Inflammatory macrophage treated with lipopolysaccharide for 4 hours (primary cell): Measurements from ENCODE around the gene LRPPRC.

Experiments used
- DNase-seq: peaks from one replicate; pipeline ENCODE4 v3.0.0-alpha.2; 2020

LRPPRC gene

DNA sequence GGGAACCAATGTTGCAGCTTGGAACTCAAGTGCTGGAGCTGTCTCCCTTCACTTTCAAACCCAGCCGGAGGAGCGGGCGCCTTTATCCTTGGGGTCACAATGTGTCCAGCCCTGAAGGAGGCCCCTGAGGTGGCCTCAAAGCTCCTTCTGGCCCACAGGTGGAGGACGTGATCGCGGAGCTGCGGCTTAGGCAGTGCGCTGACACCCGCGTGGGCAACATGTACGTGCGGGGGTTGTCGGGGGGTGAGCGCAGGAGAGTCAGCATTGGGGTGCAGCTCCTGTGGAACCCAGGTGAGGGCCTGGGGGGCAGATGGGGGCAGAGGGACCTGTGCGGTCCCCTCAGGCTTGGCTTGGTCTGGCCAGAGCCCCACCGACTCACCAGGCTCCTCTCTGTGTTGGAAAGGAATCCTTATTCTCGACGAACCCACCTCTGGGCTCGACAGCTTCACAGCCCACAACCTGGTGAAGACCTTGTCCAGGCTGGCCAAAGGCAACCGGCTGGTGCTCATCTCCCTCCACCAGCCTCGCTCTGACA, 143.5 kb downstream of the LRPPRC start:
- DNase-seq, result no peak

DNA sequence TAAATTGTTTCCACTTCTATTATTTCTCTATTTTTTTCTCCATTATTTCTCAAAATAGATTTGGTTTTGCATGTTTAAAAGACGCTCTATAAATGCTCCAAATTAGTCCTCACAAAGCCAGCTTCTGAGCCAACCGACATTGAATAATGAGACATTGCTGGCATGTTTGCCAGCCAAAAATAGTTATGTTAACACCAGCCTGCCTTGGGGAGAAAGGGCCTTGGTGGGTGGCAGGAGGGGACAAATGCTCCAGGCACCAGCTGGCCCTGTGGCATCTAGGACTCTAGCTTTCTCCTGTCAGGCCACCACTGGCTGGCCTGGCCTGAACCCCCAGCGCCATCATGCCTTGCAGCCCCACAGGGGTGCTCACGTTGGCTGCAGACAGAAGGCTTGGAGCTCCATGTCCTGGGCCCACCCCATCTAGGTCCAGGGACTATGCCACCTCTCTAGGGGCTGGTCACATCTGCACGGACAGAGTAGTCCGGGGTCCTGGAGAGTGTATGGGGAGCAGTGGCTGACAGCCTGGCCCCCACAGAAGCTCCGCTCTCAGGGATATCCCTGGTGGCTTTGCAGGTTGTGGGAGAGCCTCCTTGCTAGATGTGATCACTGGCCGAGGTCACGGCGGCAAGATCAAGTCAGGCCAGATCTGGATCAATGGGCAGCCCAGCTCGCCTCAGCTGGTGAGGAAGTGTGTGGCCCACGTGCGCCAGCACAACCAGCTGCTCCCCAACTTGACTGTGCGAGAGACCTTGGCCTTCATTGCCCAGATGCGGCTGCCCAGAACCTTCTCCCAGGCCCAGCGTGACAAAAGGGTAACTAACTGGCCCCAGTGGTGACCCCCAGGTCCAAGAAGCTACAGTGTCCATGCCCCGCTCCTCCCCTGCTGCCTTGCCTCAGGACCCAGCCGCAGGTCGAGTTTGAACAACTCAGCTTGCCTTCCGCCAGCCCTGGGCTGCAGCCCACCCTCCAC, 144.5 kb downstream of the LRPPRC start:
- no peak for DNase-seq

DNA sequence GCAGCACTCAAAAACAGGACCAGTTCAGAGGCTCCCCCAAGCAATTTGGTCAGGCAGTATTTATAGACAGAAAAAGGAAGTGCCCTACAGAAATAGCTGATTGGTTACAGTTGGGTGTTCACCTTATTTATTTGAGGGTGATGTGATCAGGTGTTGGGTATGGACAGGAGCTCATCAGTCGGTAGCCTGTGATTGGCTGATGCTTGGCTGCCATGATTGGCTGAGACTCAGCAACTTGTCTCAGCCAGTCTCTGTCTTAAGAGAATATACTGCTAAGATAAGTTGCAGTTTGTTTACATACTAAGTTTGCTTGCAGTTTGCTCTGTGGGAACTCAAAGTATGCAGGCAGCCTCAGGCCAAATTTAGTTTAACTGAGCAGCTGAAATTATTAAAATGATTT, 147.6 kb downstream of the LRPPRC start:
- DNase-seq, result no peak

DNA sequence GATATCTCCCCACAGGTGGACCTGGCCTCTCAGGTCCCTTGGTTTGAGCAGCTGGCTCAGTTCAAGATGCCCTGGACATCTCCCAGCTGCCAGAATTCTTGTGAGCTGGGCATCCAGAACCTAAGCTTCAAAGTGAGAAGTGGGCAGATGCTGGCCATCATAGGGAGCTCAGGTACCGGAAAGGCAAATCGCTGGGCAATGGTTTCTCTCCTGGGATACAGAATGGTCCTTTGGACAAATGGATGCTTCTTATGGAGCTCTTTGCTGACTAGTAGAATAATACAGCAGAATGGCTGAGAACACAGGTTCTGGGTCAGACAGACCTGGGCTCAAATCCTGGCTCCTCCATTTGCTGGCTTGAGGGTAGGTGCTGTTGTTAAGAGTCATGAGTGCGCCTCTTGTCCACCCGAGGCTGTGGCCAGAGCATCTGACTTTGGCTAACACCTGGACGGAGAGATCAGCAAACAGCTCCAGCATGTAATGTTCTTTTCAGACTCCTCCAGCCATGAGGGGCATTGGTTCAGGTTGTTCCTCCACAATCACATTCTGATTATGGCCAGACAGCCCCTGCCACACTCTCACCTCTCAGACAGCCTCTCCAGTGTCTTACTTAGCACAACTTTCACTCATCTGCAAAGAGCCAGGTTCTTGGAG, 149.5 kb downstream of the LRPPRC start:
- no peak for DNase-seq

DNA sequence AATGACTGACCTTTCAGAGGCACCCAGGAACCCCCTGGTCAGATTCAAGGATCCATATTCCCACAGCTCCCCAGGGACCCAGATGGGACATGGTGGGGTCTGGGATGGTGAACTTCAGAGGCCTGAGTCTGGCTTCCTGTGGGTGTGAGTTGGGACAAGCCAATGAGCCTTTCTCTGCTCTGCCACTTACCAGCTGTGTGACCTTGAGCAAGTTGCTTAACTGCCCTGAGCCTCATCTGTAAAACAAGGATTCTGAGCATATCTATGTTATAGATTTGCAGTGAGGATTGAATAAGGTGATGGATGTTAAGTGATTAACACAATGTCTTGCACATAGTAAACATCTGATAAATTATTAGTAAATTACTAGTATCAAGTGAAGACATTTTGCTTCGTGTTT, 150.6 kb downstream of the LRPPRC start:
- DNase-seq, result no peak

DNA sequence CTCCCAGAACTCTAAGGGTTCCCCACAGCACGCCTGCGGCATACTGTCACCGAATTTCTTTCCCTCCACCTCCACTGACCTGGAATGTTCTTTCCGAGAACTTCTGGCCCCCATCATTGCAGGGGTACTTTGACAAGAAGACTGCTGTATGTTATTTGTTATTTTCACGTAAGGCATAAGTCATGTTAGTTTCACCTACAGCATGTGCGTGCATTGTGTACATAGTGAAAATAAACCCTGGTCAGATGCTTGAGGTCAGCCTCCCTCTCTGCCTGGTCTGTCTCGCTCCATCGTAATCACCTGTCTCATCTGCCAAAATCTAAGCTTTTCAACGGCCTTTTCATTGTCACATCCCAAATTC, 152.9 kb downstream of the LRPPRC start:
- DNase-seq, result no peak

DNA sequence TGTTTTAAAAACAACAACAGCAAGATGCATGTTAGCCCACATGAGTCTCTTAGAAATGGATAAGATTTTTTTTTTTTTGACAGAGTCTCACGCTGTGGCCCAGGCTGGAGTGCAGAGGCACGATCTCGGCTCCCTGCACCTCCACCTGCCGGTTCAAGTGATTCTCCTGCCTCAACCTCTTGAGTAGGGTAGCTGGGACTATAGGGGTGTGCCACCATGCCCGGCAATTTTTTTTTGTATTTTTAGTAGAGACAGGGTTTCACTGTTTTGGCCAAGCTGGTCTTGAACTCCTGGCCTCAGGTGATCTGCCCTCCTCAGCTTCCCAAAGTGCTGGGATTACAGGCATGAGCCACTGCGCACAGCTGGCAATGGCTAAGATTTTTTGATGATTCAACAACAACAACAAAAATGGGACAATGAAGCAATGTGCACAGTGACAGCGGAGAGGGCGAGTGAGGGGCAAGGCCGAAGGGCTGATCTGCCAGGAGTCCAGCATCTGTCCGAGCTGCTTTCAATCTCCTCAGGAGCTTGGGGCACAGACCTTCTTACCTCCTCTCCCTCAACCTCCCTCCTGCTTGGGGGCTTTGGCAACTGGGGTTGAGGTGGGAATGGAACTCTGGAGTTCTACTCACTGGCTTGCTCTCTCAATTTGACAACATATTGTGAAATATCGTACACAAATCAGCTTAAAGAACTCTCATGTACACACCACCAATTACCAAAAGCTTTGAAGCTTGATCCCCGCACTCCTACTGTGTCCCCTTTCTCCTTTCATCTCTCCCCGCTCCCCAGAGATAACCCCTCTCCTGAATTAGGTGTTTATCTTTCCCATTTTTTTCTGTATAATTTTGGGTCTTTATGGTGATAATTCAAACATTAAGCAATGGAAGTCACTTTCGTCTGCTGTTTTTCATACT, 153.6 kb downstream of the LRPPRC start:
- no peak for DNase-seq

DNA sequence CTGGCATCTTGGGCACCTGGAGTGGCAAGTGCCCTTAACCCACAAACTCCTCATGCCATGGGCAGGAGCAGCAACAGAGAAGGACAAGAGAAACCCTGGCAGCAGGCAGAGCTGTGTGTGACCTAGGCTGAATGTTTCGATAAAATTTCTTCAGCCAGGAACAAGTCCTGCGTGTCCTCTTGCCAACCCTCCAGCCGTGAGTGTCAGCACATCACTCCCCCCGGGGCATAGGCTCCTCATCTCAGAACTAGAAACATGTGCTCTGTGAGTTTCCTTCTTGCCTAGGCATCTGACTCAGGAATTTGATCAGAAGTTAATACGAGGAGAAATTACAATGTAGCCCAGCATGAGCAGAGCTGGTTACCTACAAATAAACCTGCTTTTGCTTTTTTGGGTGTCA, 154.8 kb downstream of the LRPPRC start:
- no peak for DNase-seq

DNA sequence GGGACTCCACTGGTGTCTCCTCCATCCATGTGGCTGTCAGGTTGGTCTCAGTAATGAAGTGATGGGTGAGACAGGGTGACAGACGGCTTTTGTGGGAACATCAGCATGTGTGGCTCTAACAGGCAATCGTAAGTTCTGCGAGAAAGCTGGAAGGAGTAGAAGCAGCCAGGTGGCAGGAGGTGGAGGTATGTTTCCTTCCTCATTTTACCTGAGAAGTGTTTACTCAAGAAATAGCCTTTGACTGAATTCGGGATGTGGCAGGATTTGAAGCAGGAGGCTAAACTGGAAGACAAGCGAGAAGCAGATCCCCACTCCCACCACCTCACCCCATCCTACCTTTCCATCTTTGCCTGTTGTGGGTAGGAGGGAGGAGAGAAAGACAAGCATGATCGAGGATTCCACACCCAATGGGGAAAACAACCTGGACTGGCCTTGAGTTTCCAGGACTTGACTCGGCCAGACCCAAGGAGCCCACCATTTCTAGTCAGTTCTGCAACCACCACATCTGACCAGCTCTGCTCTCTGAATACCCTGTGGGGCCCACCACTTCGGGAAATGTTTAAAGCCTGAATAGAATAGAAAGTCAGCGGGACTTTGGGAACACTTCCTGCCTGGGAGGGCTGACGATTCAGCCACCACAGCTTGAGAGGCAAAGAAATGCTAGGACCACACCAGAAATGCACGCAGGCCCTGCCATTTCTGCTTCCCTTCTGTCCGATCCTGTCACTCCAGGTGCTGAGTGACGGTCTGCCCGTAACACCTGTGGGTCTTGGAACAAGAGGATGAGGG, 155.8 kb downstream of the LRPPRC start:
- DNase-seq, result no peak

DNA sequence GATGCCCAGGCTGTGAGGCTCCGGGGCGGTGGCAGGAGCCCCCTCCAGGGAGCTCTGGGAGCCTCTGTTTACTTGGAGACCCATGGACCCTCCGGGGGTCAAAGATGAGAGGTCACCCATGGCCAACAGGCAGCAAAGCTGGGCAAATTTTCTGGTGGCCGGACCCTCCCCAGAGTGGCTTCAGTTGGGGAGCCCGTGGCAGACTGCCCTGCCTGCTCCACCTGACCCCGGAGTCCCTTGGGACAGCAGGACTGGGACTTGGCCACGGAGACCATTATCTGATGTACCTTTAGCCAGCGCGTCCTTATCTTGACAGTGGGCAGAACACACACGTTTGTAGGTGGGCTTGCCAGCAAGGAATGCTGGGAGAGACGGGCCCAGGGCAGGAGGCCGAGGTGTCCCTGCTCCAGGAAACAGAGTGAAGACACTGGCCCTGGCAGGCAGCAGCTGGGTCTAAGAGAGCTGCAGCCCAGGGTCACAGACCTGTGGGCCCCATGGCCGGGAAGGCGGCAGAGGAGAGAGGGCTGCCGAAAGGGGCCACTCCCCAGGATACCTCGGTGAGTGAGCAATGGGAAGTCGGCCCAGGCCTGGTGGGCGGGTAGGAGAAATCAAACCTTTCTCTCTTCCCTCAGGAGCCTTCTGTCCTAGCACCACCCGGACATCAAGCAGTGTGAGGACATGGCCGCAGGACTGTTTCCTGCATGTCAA, 157.1 kb downstream of the LRPPRC start, which contains the start of the genes ABCG5 and ABCG8:
Gene ABCG5, minus strand, starts transcription at position 280 of the 708 bp plus-strand sequence. Its CDS starts 160 bp downstream, at position 120.
Gene ABCG8, plus strand, starts transcription at position 412 of the 708 bp plus-strand sequence. Its CDS starts 83 bp downstream, at position 495.
- no peak for DNase-seq

DNA sequence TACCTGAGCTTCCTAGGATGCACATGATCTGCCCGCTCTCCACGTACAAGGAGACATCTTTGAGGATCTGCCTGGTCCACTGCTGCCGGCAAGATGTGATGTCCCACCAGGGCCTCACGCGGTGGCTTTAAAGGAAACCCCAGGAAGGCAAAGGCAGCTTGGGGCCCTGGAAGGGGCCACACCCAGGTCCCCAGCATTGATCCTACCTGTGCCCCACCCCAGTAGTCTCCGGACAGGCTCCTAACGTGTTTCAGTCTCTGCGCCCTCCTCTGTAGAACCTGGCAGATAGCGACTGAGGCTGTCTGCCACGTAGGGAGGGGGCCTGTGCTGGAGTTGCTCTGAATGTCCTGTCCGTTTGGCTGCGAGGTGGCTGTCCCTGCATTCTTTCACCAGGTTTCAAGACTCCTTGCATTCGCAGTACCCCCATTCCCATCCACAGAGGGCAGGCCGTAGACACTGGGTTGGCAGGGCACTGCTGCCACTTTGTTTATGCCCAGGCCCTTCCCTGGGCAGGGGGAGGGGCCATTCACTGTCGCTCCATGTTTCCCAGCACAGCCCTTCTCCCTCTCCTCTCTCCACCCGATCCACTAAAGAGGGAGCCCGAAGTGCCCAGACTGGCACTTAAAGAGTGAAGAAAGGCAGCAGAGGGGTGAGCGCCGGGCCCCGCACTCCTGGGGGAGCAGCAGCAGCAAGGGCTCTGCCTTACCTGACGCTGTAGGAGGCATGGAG, 157.8 kb downstream of the LRPPRC start:
- DNase-seq, result no peak

DNA sequence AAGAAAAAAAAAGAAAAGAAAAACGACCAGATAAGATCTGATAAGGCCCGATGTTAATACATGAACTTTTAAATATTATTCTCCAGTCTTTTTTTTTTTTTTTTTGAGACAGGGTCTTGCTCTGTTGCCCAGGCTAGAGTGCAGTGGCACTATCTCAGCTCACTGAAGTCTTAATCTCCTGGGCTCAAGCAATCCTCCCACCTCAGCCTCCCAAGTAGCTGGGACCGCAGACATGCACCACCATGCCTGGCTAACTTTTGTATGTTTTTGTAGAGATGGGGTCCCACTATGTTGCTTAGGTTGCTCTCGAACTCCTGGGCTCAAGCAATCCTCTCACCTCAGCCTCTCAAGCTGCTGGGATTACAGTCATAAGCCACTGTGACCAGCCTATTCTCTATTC, 158.8 kb downstream of the LRPPRC start:
- no peak for DNase-seq
